Measurements from ENCODE around the gene NLRP1.
"Not testable (repeated sequence)": the region's sequence is repeated elsewhere in the genome, so short reads cannot be mapped to it uniquely, and the experiment has no call there.

NLRP1 gene

DNA sequence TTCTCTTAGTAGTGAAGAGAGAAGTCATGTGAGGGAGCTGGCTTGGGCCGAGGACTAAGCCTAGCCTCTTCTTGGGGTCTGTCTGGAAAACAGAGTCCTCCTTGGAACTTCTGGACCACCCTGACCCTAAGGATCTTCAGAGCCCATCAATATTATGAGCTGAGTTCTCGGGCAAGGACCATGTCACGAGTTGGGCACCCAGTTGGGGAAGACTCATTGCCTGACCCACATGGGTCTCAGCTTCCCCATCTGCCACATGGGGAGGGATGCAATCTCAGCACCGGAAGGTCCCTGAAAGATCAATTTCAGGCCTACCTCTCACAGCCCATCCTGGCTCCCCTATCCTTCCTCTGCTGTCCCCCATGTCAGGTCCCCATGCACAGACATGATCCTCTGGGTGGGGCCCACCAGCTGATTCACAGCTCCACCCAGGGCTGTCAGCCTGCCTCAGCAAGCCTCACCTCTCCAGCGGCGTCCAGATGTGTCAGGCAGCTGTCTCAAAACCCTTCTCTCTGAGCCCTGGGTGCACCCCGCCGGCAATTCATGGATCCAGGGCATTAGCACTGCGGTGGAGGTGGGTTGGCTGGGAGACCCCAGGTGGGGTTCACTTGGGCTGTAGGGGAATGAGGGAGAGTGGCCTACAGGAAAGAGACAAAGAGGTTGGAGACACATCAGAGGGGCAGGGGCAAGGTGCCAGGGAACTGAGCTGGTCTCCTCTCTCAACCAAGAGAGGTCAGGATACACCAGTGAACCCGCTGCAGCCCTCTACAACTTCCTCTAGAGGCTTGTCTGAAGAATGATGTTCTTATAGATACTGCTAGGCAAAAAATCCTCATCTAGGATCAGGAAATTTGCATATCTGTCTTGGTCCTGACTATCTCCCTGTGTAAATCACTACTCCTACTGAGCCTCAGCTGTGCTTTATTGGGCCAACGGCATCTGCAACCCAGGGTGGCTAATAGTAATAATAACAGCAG is 1.8 kb downstream of the NLRP1 start:
- no peak overlapping the region for H3K4me3 ChIP-seq
- H3K4me1 ChIP-seq, result no peaks in the 10 kb centered on the region

GRCh38 chr17:5581655-5582054 is 2.7 kb downstream of the NLRP1 start:
- H3K9me3 ChIP-seq, result no peaks in the 10 kb centered on the region
- DNase-seq (ENCODE audit: low spot score in 2 of 2), result no peak
- no peaks in the 10 kb centered on the region for H3K4me1 ChIP-seq
- in situ Hi-C loops (cut with MboI; ENCODE audit: low sequenced_read_pairs), result no loop called here
- H3K36me3 ChIP-seq (replicated peaks), result no peaks in the 10 kb centered on the region
- H3K4me3 ChIP-seq, result no peak overlapping the region
- no peaks in the 10 kb centered on the region for H3K27me3 ChIP-seq (ENCODE audit: low read depth)

More for the DNA sequence above, 1.8 kb downstream of the NLRP1 start:
- no peaks in the 10 kb centered on the region for H3K9me3 ChIP-seq
- in situ Hi-C loops (cut with MboI; ENCODE audit: low sequenced_read_pairs), result no loop called here
- no peaks in the 10 kb centered on the region for H3K27me3 ChIP-seq (ENCODE audit: low read depth)
- no peak for DNase-seq (ENCODE audit: low spot score in 2 of 2)
- H3K36me3 ChIP-seq (replicated peaks), result no peaks in the 10 kb centered on the region

- in situ Hi-C loops (cut with MboI; ENCODE audit: low sequenced_read_pairs), result no loop called here
- no peaks in the 10 kb centered on the region for H3K36me3 ChIP-seq (replicated peaks)
- DNase-seq (ENCODE audit: low spot score in 2 of 2), result no peak
- no peak overlapping the region for H3K4me3 ChIP-seq
- H3K4me1 ChIP-seq, result no peaks in the 10 kb centered on the region
- H3K27me3 ChIP-seq (ENCODE audit: low read depth), result no peaks in the 10 kb centered on the region
- no peaks in the 10 kb centered on the region for H3K9me3 ChIP-seq
Measured at GRCh38 chr17:5580969-5581368, 3.3 kb downstream of the NLRP1 start.

- in situ Hi-C loops (cut with MboI; ENCODE audit: low sequenced_read_pairs), result no loop called here
- Histone ChIP-seq H3K4me3 (no peak overlapping the region), H3K27me3 (ENCODE audit: low read depth) (no peaks in the 10 kb centered on the region), H3K36me3 (replicated peaks) (no peaks in the 10 kb centered on the region), H3K4me1 (no peaks in the 10 kb centered on the region), H3K9me3 (no peaks in the 10 kb centered on the region)
- no peak for DNase-seq (ENCODE audit: low spot score in 2 of 2)
Measured at GRCh38 chr17:5580367-5580766, 3.9 kb downstream of the NLRP1 start.

GRCh38 chr17:5578768-5579167 is 5.5 kb downstream of the NLRP1 start:
- H3K9me3 ChIP-seq; DNase-seq (ENCODE audit: low spot score in 2 of 2); H3K4me3 ChIP-seq; H3K4me1 ChIP-seq; H3K27me3 ChIP-seq (ENCODE audit: low read depth); H3K36me3 ChIP-seq (replicated peaks); in situ Hi-C loops (cut with MboI; ENCODE audit: low sequenced_read_pairs): not testable (repeated sequence)

GRCh38 chr17:5573017-5573416 is 11.3 kb downstream of the NLRP1 start:
- H3K36me3 ChIP-seq (replicated peaks); DNase-seq (ENCODE audit: low spot score in 2 of 2); H3K9me3 ChIP-seq; H3K27me3 ChIP-seq (ENCODE audit: low read depth); H3K4me3 ChIP-seq; in situ Hi-C loops (cut with MboI; ENCODE audit: low sequenced_read_pairs); H3K4me1 ChIP-seq: not testable (repeated sequence)

- Histone ChIP-seq H3K9me3 (no peaks in the 10 kb centered on the region), H3K36me3 (replicated peaks) (no peaks in the 10 kb centered on the region), H3K27me3 (ENCODE audit: low read depth) (no peaks in the 10 kb centered on the region), H3K4me1 (no peaks in the 10 kb centered on the region), H3K4me3 (no peak overlapping the region)
- in situ Hi-C loops (cut with MboI; ENCODE audit: low sequenced_read_pairs), result no loop called here
- DNase-seq (ENCODE audit: low spot score in 2 of 2), result no peak
Measured at GRCh38 chr17:5571281-5571680, 13.0 kb downstream of the NLRP1 start.

- no peak for DNase-seq (ENCODE audit: low spot score in 2 of 2)
- no peaks in the 10 kb centered on the region for H3K27me3 ChIP-seq (ENCODE audit: low read depth)
- H3K4me3 ChIP-seq, result no peak overlapping the region
- in situ Hi-C loops (cut with MboI; ENCODE audit: low sequenced_read_pairs), result no loop called here
- no peaks in the 10 kb centered on the region for H3K9me3 ChIP-seq
- no peaks in the 10 kb centered on the region for H3K4me1 ChIP-seq
- H3K36me3 ChIP-seq (replicated peaks), result no peaks in the 10 kb centered on the region
Measured at GRCh38 chr17:5565808-5566207, 18.5 kb downstream of the NLRP1 start.

- Histone ChIP-seq H3K4me3 (no peak overlapping the region), H3K9me3 (no peaks in the 10 kb centered on the region), H3K36me3 (replicated peaks) (no peaks in the 10 kb centered on the region), H3K27me3 (ENCODE audit: low read depth) (no peaks in the 10 kb centered on the region), H3K4me1 (no peaks in the 10 kb centered on the region)
- in situ Hi-C loops (cut with MboI; ENCODE audit: low sequenced_read_pairs), result no loop called here
- no peak for DNase-seq (ENCODE audit: low spot score in 2 of 2)
Measured at GRCh38 chr17:5563456-5563855, 20.9 kb downstream of the NLRP1 start.

- Histone ChIP-seq H3K4me1 (no peaks in the 10 kb centered on the region), H3K9me3 (no peaks in the 10 kb centered on the region), H3K27me3 (ENCODE audit: low read depth) (no peaks in the 10 kb centered on the region), H3K36me3 (replicated peaks) (no peaks in the 10 kb centered on the region), H3K4me3 (no peak overlapping the region)
- in situ Hi-C loops (cut with MboI; ENCODE audit: low sequenced_read_pairs), result no loop called here
- DNase-seq (ENCODE audit: low spot score in 2 of 2), result no peak
Measured at GRCh38 chr17:5562661-5563360, 21.5 kb downstream of the NLRP1 start.

DNA sequence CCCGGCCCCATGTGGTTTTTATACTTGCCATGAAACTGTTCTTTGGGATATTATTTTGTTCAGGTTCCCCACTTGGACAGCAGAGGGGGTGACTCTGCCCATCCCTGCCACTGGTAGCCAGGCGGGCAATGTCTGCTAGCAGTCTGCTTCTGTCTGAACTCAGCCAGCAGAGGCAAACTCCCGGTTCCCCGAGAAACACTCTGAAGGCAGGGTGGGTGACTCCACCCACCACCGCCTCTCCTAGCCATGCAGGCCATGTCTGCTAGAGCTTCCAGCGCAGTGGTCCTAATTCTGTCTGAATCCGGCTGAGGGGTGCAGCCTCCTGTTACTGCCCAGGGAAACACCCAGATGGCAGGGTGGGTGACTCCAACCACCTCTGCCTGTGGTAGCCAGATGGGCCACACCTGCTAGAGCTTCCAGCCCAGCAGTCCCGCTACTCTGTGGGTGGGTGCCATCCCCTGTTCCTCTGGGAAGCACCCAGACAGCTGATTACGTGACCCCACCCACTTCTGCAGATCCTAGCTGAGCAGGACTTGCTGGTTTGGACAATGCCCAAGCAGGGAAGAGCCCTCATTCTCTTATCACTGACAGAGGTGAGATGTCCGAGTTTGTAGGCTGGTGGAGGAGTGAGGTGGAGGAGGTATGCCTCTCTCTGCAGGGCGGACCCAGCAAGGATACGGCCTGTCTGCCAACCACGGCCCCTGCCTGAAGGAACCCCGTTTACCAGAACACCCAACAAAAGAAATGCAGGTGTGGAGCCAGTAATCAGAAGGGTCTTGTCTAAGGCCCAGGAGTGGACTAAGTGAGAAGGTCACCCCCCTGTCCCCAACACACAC is 22.4 kb downstream of the NLRP1 start:
- Histone ChIP-seq H3K4me3 (no peak overlapping the region), H3K4me1 (no peaks in the 10 kb centered on the region), H3K27me3 (ENCODE audit: low read depth) (no peaks in the 10 kb centered on the region), H3K36me3 (replicated peaks) (no peaks in the 10 kb centered on the region), H3K9me3 (no peaks in the 10 kb centered on the region)
- in situ Hi-C loops (cut with MboI; ENCODE audit: low sequenced_read_pairs), result no loop called here
- no peak for DNase-seq (ENCODE audit: low spot score in 2 of 2)

DNA sequence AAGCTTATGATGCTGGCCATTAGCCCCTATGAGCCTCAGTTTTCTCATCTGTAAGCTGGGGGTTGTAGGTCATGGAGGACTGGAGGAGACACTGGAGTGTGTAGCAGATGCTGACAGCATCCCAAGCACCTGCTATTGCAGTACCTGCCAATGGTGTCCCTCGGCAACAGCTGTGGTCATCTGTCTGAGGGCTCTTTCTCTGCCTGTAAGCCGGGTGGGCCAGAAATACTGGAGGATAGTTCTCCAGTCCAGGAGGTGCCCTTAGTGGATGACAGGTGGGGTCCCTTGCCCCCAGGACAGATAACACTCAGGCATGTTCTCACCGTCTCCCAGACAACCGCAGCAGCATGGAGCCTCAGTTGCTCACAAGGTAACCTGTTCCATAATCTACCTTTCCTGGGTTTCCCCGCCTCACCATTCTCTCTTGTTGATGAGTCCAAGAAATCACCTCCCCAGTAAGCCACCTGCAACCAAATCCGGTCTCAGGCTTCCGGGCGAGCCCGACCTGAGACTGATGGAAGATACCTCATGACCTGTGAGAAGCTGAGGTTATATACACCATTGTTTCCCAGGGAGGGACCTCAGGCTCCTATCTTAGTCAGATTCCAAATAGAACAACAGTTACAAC is 23.8 kb downstream of the NLRP1 start:
- DNase-seq (ENCODE audit: low spot score in 2 of 2), result no peak
- no peaks in the 10 kb centered on the region for H3K4me1 ChIP-seq
- in situ Hi-C loops (cut with MboI; ENCODE audit: low sequenced_read_pairs), result no loop called here
- H3K36me3 ChIP-seq (replicated peaks), result no peaks in the 10 kb centered on the region
- H3K9me3 ChIP-seq, result no peaks in the 10 kb centered on the region
- no peak overlapping the region for H3K4me3 ChIP-seq
- H3K27me3 ChIP-seq (ENCODE audit: low read depth), result no peaks in the 10 kb centered on the region
